HepG2 (cell line): ENCODE results near the gene LIPC. TPM values are rescaled to one million over a fixed set of nuclear protein-coding genes. Genes with fewer than 3 reads are reported as not detected.
A peak's percentile ranks its signal among the peaks of the same experiment; 100 is the strongest.

Source experiments
- CBX5 ChIP-seq: sonication (generic); formaldehyde crosslinking; IDR thresholded peaks from 2 replicates; pipeline ENCODE4 v1.4.0; 2020; ENCODE audit warnings: missing genetic modification reagents, borderline replicate concordance
- DMAP1 ChIP-seq: IDR thresholded peaks from 2 replicates; pipeline ENCODE4 v1.6.1; 2016
- DPF2 ChIP-seq: sonication (generic); formaldehyde crosslinking; IDR thresholded peaks from 2 replicates; pipeline ENCODE4 v1.4.0; 2020; ENCODE audit warnings: mild to moderate bottlenecking, low read depth, missing genetic modification reagents, borderline replicate concordance
- ELF3 ChIP-seq: IDR thresholded peaks from 2 replicates; pipeline ENCODE4 v1.6.1; 2016; ENCODE audit warnings: missing genetic modification reagents, missing compliant biosample characterization
- FOSL2 ChIP-seq: sonication (generic); formaldehyde crosslinking; IDR thresholded peaks from 2 replicates; pipeline ENCODE4 v1.4.0; 2020; ENCODE audit warnings: missing genetic modification reagents
- GLI4 ChIP-seq: sonication (generic); formaldehyde crosslinking; IDR thresholded peaks from 2 replicates; pipeline ENCODE4 v1.5.1; 2020; ENCODE audit warnings: missing genetic modification reagents, mild to moderate bottlenecking, moderate library complexity, borderline replicate concordance
- HHEX ChIP-seq: IDR thresholded peaks from 2 replicates; pipeline ENCODE4 v1.6.1; 2016; ENCODE audit warnings: control low read depth
- HNF4A ChIP-seq: sonication (generic); formaldehyde crosslinking; IDR thresholded peaks from 2 replicates; pipeline ENCODE4 v1.4.0; 2020; ENCODE audit warnings: missing genetic modification reagents
- KDM3A ChIP-seq: IDR thresholded peaks from 2 replicates; pipeline ENCODE4 v1.6.1; 2018; ENCODE audit warnings: low read depth, missing compliant biosample characterization
- MED1 ChIP-seq: sonication (generic); formaldehyde crosslinking; IDR thresholded peaks from 2 replicates; pipeline ENCODE4 v1.4.0; 2020; ENCODE audit warnings: missing genetic modification reagents
- NCOA2 ChIP-seq: sonication (generic); formaldehyde crosslinking; IDR thresholded peaks from 2 replicates; pipeline ENCODE4 v1.8.0; 2022; ENCODE audit warnings: inconsistent platforms
- PCBP2 ChIP-seq: fragments of 200-400 bp; formaldehyde crosslinking; optimal IDR thresholded peaks from 2 replicates; pipeline ENCODE3; 2018; ENCODE audit warnings: low read length, low read depth; ENCODE audit not compliant: poor library complexity, severe bottlenecking
- POLR2G ChIP-seq: fragments of 200-400 bp; formaldehyde crosslinking; IDR thresholded peaks from 2 replicates; pipeline ENCODE4 v1.6.1; 2018; ENCODE audit warnings: mild to moderate bottlenecking, low read depth, low read length, moderate library complexity
- RXRB ChIP-seq: IDR thresholded peaks from 2 replicates; pipeline ENCODE4 v1.6.1; 2016; ENCODE audit warnings: borderline replicate concordance, missing genetic modification reagents, missing compliant biosample characterization
- SAP130 ChIP-seq: IDR thresholded peaks from 2 replicates; pipeline ENCODE4 v1.6.1; 2016; ENCODE audit warnings: low read depth
- SOX6 ChIP-seq, 2 experiments: fragments of 450-650 bp in 1 of 2; sonication (generic) in 1 of 2; formaldehyde crosslinking in 1 of 2; IDR thresholded peaks; 2 replicates each; pipeline versions ENCODE4 v1.4.0 to v1.6.1; 2017 to 2020; ENCODE audit warnings: antibody characterized with exemption in 1 of 2, mild to moderate bottlenecking in 1 of 2, missing genetic modification reagents in 1 of 2
- TCF7 ChIP-seq: sonication (generic); IDR thresholded peaks from 2 replicates; pipeline ENCODE4 v1.6.1; 2016; ENCODE audit warnings: antibody characterized with exemption, low read depth
- ZFP62 ChIP-seq: sonication (generic); formaldehyde crosslinking; IDR thresholded peaks from 2 replicates; pipeline ENCODE4 v1.4.0; 2020; ENCODE audit warnings: missing genetic modification reagents
- ZNF430 ChIP-seq: sonication (generic); formaldehyde crosslinking; IDR thresholded peaks from 2 replicates; pipeline ENCODE4 v1.9.0; 2021; ENCODE audit warnings: mild to moderate bottlenecking, missing genetic modification reagents
- ZNF75D ChIP-seq: sonication (generic); formaldehyde crosslinking; IDR thresholded peaks from 2 replicates; pipeline ENCODE4 v1.8.1; 2023; ENCODE audit warnings: missing genetic modification reagents, mild to moderate bottlenecking, borderline replicate concordance
- polyA plus RNA-seq, 8 experiments: library from polyadenylated mRNA; depleted of rRNA in 3 of 8; stranded (reverse) in 7 of 8; unstranded in 1 of 8; fragments of >200 nt; fragmentation: Illumina TruSeq in 4 of 8; extraction: Trizol in 4 of 8; gene quantifications; 2 replicates each; pipeline versions ENCODE4 v1.2.1 to v1.2.3, GENCODE V29; 2011 to 2016; ENCODE audit warnings: low read depth in 4 of 8, missing spikeins in 1 of 8, mixed read lengths in 1 of 8; ENCODE audit not compliant: insufficient read depth in 1 of 8
- total RNA-seq, 5 experiments: library from RNA; depleted of rRNA; stranded (reverse); fragments of >200 nt; fragmentation: Illumina TruSeq; extraction: Trizol; gene quantifications; 2 replicates each; pipeline ENCODE4 v1.2.3, GENCODE V29; 2016; ENCODE audit warnings: low read depth in 1 of 5
- TF ChIP-seq, protein P1 (sequence below): fragments of 450-650 bp; IDR thresholded peaks from 2 replicates; pipeline ENCODE4 v1.6.1; 2016
- TF ChIP-seq, protein P2 (sequence below): IDR thresholded peaks from 2 replicates; pipeline ENCODE4 v1.6.1; 2016; ENCODE audit warnings: low read depth, borderline replicate concordance
- TF ChIP-seq, protein P3 (sequence below), 2 experiments: fragments of 450-650 bp in 1 of 2; sonication (generic) in 1 of 2; formaldehyde crosslinking; IDR thresholded peaks; 2 replicates each; pipeline versions ENCODE4 v1.5.0 to v1.8.0; 2020 to 2022; ENCODE audit warnings: mild to moderate bottlenecking in 1 of 2, missing genetic modification reagents in 1 of 2
- TF ChIP-seq, protein P4 (sequence below): sonication (generic); formaldehyde crosslinking; IDR thresholded peaks from 2 replicates; pipeline ENCODE4 v1.4.0; 2020; ENCODE audit warnings: missing genetic modification reagents

Gene LIPC
- total and polyA plus RNA-seq, 2 of the 13 experiments (the other 11 are each of a cell fraction or from before 2014, with no cell fraction given) = 26.0 to 38.0 TPM

DNA sequence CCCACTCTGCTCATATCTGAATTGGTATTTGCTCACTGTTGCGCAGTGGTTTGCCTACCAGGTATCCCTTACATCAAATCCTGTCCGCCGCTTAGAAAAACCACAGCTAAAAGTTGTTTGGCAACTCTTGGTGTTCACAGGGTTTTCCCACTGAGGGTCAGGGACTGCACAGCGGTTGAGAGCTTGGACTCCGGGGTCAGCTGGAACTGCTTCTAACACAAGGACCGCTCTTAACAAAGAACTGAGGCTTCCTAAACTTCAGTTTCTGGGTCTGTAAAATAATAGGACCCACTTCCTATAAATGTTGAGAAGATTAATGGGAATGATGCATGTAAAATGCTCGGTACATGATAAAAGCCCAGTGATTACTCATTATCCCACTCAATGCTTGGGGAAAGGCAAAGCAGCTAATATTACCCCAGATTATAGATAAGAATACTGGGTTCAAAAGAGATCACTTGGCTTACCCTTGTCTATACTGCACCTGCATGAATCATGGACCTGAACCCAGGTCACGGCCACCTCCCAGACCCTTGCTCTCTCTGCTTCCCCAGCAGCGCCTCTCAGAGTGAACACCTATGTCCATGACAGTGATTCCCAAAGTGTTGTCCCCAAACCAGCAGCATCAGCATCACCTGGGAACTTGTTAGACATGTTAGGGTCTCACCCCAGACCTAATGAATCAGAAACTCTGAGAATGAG is 36.1 kb downstream of the LIPC start (continued):
- 0 out of 2 replicates have a peak, but pooled peaks have one; percentile 0 for TF ChIP-seq MED1
- TF ChIP-seq NCOA2 (CRISPR knock-in tag) = peak; percentile 75
- TF ChIP-seq DMAP1 = peak; percentile 62; the same call in 1 of the 2 replicates
- peak; percentile 74 for TF ChIP-seq HNF4A
- TF ChIP-seq GLI4 = peak; percentile 40; the same call in 1 of the 2 replicates
- no peak for TF ChIP-seq ZNF75D (CRISPR knock-in tag)
- TF ChIP-seq ELF3 = no peak; the same call in 1 of the 2 replicates
- TF ChIP-seq ZNF430 (CRISPR knock-in tag) = peak; percentile 65; the same call in 1 of the 2 replicates
- TF ChIP-seq FOSL2 (CRISPR knock-in tag) = peak; percentile 70
- peak; percentile 50 for TF ChIP-seq DPF2 (CRISPR knock-in tag)
- TF ChIP-seq SAP130 = peak; percentile 35; the same call in 1 of the 2 replicates
- TF ChIP-seq, protein P1, sequence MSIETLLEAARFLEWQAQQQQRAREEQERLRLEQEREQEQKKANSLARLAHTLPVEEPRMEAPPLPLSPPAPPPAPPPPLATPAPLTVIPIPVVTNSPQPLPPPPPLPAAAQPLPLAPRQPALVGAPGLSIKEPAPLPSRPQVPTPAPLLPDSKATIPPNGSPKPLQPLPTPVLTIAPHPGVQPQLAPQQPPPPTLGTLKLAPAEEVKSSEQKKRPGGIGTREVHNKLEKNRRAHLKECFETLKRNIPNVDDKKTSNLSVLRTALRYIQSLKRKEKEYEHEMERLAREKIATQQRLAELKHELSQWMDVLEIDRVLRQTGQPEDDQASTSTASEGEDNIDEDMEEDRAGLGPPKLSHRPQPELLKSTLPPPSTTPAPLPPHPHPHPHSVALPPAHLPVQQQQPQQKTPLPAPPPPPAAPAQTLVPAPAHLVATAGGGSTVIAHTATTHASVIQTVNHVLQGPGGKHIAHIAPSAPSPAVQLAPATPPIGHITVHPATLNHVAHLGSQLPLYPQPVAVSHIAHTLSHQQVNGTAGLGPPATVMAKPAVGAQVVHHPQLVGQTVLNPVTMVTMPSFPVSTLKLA = no peak
- peak; percentile 74 for TF ChIP-seq TCF7
- TF ChIP-seq RXRB (CRISPR knock-in tag) = peak; percentile 38; the same call in 1 of the 2 replicates
- TF ChIP-seq KDM3A = 0 out of 2 replicates have a peak, but pooled peaks have one; percentile 47
- TF ChIP-seq HHEX (CRISPR knock-in tag) = 0 out of 2 replicates have a peak, but pooled peaks have one; percentile 1
- no peak for TF ChIP-seq SOX6 (IDR thresholded peaks at IDR 0.05)
- TF ChIP-seq SOX6 (CRISPR knock-in tag; IDR thresholded peaks at IDR 0.05) = 0 out of 2 replicates have a peak, but pooled peaks have one; percentile 26
- TF ChIP-seq CBX5 = peak; percentile 28; the same call in 1 of the 2 replicates
- TF ChIP-seq, protein P2, sequence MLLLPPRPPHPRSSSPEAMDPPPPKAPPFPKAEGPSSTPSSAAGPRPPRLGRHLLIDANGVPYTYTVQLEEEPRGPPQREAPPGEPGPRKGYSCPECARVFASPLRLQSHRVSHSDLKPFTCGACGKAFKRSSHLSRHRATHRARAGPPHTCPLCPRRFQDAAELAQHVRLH (CRISPR knock-in tag) = 0 out of 2 replicates have a peak, but pooled peaks have one; percentile 17
- no peak for TF ChIP-seq PCBP2
- TF ChIP-seq, protein P3, sequence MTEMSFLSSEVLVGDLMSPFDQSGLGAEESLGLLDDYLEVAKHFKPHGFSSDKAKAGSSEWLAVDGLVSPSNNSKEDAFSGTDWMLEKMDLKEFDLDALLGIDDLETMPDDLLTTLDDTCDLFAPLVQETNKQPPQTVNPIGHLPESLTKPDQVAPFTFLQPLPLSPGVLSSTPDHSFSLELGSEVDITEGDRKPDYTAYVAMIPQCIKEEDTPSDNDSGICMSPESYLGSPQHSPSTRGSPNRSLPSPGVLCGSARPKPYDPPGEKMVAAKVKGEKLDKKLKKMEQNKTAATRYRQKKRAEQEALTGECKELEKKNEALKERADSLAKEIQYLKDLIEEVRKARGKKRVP (CRISPR knock-in tag; IDR thresholded peaks at IDR 0.05) = peak in 1 of 2 experiments; percentile 45; a peak in 1 of 4 replicates
- TF ChIP-seq POLR2G = peak; percentile 54
- TF ChIP-seq, protein P4, sequence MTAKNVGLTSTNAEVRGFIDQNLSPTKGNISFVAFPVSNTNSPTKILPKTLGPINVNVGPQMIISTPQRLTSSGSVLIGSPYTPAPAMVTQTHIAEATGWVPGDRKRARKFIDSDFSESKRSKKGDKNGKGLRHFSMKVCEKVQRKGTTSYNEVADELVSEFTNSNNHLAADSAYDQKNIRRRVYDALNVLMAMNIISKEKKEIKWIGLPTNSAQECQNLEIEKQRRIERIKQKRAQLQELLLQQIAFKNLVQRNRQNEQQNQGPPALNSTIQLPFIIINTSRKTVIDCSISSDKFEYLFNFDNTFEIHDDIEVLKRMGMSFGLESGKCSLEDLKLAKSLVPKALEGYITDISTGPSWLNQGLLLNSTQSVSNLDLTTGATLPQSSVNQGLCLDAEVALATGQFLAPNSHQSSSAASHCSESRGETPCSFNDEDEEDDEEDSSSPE (CRISPR knock-in tag) = no peak
- TF ChIP-seq ZFP62 (CRISPR knock-in tag) = no peak
